HG02840 (cell line): ENCODE data around the gene SNX19.

Experiments
- ATAC-seq: cut with Tn5 transposase; IDR thresholded peaks from one replicate; pipeline ENCODE4 v1.9.1; 2021; ENCODE audit warnings: mild to moderate bottlenecking, moderate library complexity, moderate number of reproducible peaks; ENCODE audit not compliant: unreplicated experiment, low FRiP score

Gene SNX19

DNA sequence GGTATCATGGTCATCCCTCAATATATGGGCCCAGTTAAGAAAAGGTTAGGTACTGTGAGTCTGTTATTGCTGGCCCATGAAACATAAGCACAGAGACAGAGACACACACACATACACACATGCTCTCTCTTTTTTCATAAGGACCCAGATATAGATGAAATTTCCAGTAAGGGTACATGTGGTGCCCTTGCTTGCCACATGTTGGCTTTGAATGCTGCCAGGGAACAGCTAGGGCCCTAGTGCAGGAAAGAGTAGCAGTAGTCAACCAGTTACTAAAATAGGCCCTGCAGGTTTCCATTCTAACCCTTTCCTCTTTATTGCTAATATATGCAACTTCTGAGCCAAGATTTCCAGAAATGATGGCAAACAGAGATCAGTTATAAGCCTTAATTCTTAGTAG lies 9.1 kb downstream of the SNX19 start:
- no peak for ATAC-seq

- ATAC-seq = no peak
These were observed 9.7 kb downstream of the SNX19 start for GRCh38 chr11:130906616-130907015.

GRCh38 chr11:130905512-130905911 lies 10.8 kb downstream of the SNX19 start:
- ATAC-seq = no peak

GRCh38 chr11:130904380-130904779 lies 11.9 kb downstream of the SNX19 start:
- ATAC-seq = no peak

GRCh38 chr11:130902380-130902779 lies 13.9 kb downstream of the SNX19 start:
- ATAC-seq = no peak

DNA sequence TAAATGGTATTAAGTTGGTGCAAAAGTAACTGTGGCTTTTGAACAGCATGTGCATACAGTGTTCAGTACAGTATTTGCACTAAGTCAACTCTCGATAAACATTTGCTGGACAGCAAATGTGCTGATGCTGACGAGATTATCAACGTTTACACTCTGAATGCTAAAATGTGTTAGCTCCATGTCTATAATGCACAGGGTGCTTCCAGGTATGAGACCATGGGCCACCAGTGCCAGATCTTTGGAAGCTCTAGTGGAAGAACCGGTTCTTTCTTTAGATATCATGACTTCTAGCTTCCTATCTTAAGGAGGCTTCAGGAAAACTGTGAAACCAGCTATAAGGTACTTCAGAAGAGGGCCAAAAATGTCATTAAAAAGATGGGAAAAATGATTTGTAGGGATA lies 17.2 kb downstream of the SNX19 start:
- ATAC-seq = no peak

- no peak for ATAC-seq
These were observed 18.8 kb downstream of the SNX19 start for GRCh38 chr11:130897262-130898182.

DNA sequence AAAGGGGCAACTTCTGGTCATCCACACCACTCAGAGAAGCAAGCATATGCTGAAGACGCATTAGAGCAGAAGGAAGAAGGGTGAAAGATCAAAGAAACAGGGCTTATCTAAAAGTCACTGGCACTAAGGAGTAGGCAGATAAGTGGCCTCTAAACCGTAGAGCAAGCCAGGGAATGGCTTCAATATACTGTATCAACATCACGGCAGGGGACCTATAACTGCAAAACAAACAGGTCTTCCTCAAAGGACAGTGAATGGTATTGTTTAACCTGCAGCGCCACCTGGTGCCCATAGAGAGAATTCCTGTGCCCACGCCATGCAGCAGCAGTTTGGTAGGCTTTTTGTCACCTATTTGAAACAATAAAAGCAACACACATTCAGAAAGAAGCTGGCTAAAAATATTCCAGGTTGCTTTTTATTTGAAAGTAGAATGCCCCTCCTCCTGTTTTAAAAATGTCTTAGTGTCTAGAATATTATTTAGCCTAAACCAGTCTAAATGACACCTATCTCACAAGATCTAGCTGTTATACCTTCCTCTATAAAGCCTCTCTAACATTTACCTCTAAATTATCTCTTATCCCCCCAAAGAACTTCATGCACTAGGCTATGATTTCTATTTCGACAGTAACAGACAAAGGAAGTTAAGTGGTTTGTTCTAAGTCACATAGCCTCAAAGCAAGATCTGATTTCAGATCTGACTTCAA lies 21.8 kb downstream of the SNX19 start:
- no peak for ATAC-seq

GRCh38 chr11:130892861-130893260 lies 23.4 kb downstream of the SNX19 start:
- ATAC-seq = no peak

GRCh38 chr11:130891326-130891725 lies 25.0 kb downstream of the SNX19 start:
- no peak for ATAC-seq

DNA sequence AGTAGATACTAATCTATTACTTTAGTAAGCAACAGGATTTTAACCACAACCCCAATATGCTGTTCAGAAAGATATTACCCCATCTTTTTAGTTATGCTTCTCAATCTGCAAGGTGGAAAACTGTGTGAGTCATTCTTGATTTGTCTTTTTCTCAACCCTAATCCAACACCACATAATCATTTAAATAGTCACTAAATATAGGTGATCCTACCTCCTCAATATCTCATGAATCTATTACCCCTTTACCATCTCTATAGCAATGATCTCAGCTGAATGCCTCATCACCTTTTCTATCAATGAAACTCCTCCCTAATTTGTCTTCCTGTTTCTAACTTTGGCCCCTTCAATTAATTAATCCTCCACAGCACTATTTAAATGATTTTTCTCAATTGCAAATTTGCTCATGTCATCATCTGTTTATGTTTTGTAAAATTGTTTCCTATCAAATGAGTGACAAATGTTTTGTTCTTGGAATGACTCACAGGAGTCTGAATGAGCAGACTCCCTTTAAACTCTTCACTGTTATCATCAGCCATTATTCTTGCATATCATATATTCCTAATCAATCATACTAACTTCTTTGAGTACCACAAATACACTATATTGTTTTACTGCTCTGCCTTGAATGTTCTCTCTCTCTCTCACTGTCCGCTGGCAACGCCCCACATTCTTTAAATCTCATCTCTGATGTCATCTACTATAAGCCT lies 26.1 kb downstream of the SNX19 start:
- no peak for ATAC-seq

DNA sequence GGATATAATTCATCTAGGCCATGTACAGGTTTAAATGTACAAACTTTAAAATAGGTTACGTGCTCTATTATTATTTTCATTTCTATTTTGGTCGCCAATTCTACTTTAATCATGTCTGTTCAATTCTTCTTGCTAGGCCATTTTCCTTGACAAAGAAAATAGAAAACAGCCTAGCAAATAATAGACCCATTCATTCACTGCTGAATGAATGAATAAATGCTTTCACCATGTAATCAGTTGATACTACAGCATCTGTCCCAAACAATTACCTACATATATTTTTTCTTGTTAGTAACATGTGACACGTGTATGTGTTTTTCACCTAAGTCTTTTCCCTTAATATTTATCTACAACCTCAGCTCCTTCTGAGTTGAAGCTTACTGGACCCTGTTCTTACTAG lies 27.5 kb downstream of the SNX19 start:
- ATAC-seq = no peak

- no peak for ATAC-seq
These were observed 29.6 kb downstream of the SNX19 start for GRCh38 chr11:130886704-130887103.

DNA sequence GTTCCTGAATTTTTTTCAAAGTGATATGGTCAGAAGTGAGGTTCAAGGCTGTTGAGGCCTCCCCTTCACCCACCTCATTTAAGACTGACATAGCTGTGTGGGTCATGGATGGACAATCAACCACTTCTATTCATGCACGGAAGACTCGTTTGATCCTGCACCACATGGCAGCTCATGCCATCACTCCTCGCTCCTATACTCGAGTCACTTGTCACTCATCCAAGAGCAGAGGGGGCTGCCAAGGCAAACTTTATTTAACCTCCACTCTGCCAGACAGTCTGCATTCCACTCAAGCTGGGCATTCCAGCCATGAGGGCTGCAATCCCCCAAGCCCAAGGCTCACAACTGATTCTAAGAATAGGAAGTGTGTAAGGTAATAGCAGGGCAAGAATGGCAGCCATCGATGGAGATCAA lies 34.1 kb downstream of the SNX19 start:
- no peak for ATAC-seq

- no peak for ATAC-seq
These were observed 34.7 kb downstream of the SNX19 start for GRCh38 chr11:130881475-130882137.

GRCh38 chr11:130879836-130880235 lies 36.4 kb downstream of the SNX19 start:
- ATAC-seq = no peak

GRCh38 chr11:130876931-130877915 lies 39.1 kb downstream of the SNX19 start:
- ATAC-seq = no peak

GRCh38 chr11:130876100-130876499 lies 40.2 kb downstream of the SNX19 start:
- ATAC-seq = no peak

- no peak for ATAC-seq
These were observed 41.2 kb downstream of the SNX19 start for GRCh38 chr11:130874955-130875531.
